SK-N-SH (cell line): ENCODE results near the gene ARAP3. TPM values are rescaled to one million over a fixed set of nuclear protein-coding genes. Genes with fewer than 3 reads are reported as not detected.

Source experiments
- CTCF ChIA-PET: fragments of 300-600, 350-600 bp; formaldehyde crosslinking; extraction: SDS; loops from one replicate; lab custom pipeline; 2021; lab: Yijun Ruan, JAX
- POLR2A ChIA-PET: fragments of 350-600 bp; sonication (Branson Sonifier 250); formaldehyde crosslinking; extraction: SDS; loops from one replicate; lab custom pipeline; 2020; ENCODE audit warnings: antibody characterized with exemption, inconsistent platforms; lab: Yijun Ruan, JAX
- DNase-seq: peaks from one replicate; pipeline ENCODE4 v3.0.0; 2012
- H2AFZ ChIP-seq: fragments of 200-600 bp; sonication (generic); 2 replicates; pipeline ENCODE4 v1.8.1; 2016; ENCODE audit warnings: antibody characterized with exemption, mild to moderate bottlenecking, low read depth
- H3F3A ChIP-seq: fragments of 200-600 bp; sonication (generic); replicated peaks from 2 replicates; pipeline ENCODE3; 2016; ENCODE audit warnings: antibody characterized with exemption, mild to moderate bottlenecking; ENCODE audit not compliant: insufficient read depth
- H3K27ac ChIP-seq, 2 experiments: fragments of 200-500 bp in 1 of 2; fragments of 200-600 bp in 1 of 2; sonication (Bioruptor generic) in 1 of 2; sonication (generic), shearing (Covaris generic) in 1 of 2; 2 replicates each; pipeline versions ENCODE4 v1.5.1 to v1.6.1; 2014 to 2016; ENCODE audit warnings: low read depth in 2 of 2, inconsistent platforms in 1 of 2, low read length in 1 of 2, mild to moderate bottlenecking in 1 of 2, mixed read lengths in 1 of 2
- H3K27me3 ChIP-seq: fragments of 200-600 bp; sonication (generic), shearing (Covaris generic); 2 replicates; pipeline ENCODE4 v1.6.1; 2016; ENCODE audit warnings: mixed run types; ENCODE audit not compliant: insufficient read depth
- H3K36me3 ChIP-seq, 2 experiments: fragments of 200-500 bp in 1 of 2; fragments of 200-600 bp in 1 of 2; sonication (Bioruptor generic) in 1 of 2; sonication (generic) in 1 of 2; replicated peaks in 1 of 2; 2 replicates each; pipeline versions ENCODE3 to v1.5.1; 2014 to 2016; ENCODE audit warnings: low read length in 1 of 2, mild to moderate bottlenecking in 1 of 2; ENCODE audit not compliant: insufficient read depth in 2 of 2, control insufficient read depth in 1 of 2
- H3K4me1 ChIP-seq, 2 experiments: fragments of 200-500 bp in 1 of 2; fragments of 200-600 bp in 1 of 2; sonication (Bioruptor generic) in 1 of 2; sonication (generic), shearing (Covaris generic) in 1 of 2; 2 replicates each; pipeline versions ENCODE4 v1.5.1 to v1.6.1; 2014 to 2016; ENCODE audit warnings: low read depth in 1 of 2, low read length in 1 of 2, mixed run types in 1 of 2; ENCODE audit not compliant: insufficient read depth in 2 of 2, control insufficient read depth in 1 of 2
- H3K4me2 ChIP-seq: fragments of 200-600 bp; sonication (generic), shearing (Covaris generic); 2 replicates; pipeline ENCODE4 v1.6.1; 2017; ENCODE audit warnings: mixed run types
- H3K4me3 ChIP-seq, 2 experiments: fragments of 200-500 bp in 1 of 2; fragments of 200-600 bp in 1 of 2; sonication (Bioruptor generic) in 1 of 2; sonication (generic), shearing (Covaris generic) in 1 of 2; 2 replicates each; pipeline versions ENCODE4 v1.5.1 to v1.8.1; 2014 to 2016; ENCODE audit warnings: low read depth in 2 of 2, inconsistent platforms in 1 of 2, low read length in 1 of 2, mild to moderate bottlenecking in 1 of 2, mixed read lengths in 1 of 2, moderate library complexity in 1 of 2
- H3K79me2 ChIP-seq: fragments of 200-600 bp; sonication (generic); 2 replicates; pipeline ENCODE4 v1.8.1; 2017; ENCODE audit warnings: mild to moderate bottlenecking; ENCODE audit not compliant: insufficient read depth
- H3K9ac ChIP-seq: fragments of 200-600 bp; sonication (generic); 2 replicates; pipeline ENCODE4 v1.6.1; 2017; ENCODE audit warnings: mixed run types
- H3K9me2 ChIP-seq: fragments of 200-600 bp; sonication (generic); 2 replicates; pipeline ENCODE4 v1.6.1; 2017; ENCODE audit warnings: mixed run types
- H3K9me3 ChIP-seq: fragments of 200-600 bp; sonication (generic); 2 replicates; pipeline ENCODE4 v1.6.1; 2017; ENCODE audit warnings: mixed run types, mild to moderate bottlenecking, moderate library complexity
- H4K20me1 ChIP-seq: fragments of 200-600 bp; sonication (generic); 2 replicates; pipeline ENCODE4 v1.6.1; 2017; ENCODE audit warnings: mild to moderate bottlenecking, mixed run types; ENCODE audit not compliant: insufficient read depth
- CHD2 ChIP-seq: fragments of 150-350 bp; IDR thresholded peaks from 2 replicates; pipeline ENCODE4 v1.6.1; 2018; ENCODE audit warnings: low read length; ENCODE audit not compliant: partially characterized antibody
- ELF1 ChIP-seq: IDR thresholded peaks from 2 replicates; pipeline ENCODE4 v1.4.0; 2012
- FOXM1 ChIP-seq: IDR thresholded peaks from 2 replicates; pipeline ENCODE4 v1.4.0; 2012; ENCODE audit warnings: low read depth, mild to moderate bottlenecking
- GATA2 ChIP-seq: sonication (generic); formaldehyde crosslinking; IDR thresholded peaks from 2 replicates; pipeline ENCODE4 v1.5.0; 2020; ENCODE audit warnings: mild to moderate bottlenecking, missing genetic modification reagents
- MEF2A ChIP-seq: IDR thresholded peaks from 2 replicates; pipeline ENCODE4 v1.4.0; 2012; ENCODE audit warnings: low read depth, borderline replicate concordance
- NFIC ChIP-seq: IDR thresholded peaks from 2 replicates; pipeline ENCODE4 v1.4.0; 2012; ENCODE audit warnings: borderline replicate concordance
- PBX3 ChIP-seq: IDR thresholded peaks from 2 replicates; pipeline ENCODE4; 2012
- POLR2AphosphoS5 ChIP-seq: IDR thresholded peaks from 2 replicates; pipeline ENCODE4 v1.6.1; 2012; ENCODE audit warnings: low read depth, low read length
- RCOR1 ChIP-seq: fragments of 150-350 bp; IDR thresholded peaks from 2 replicates; pipeline ENCODE4 v1.6.1; 2017; ENCODE audit warnings: antibody characterized with exemption, low read length
- TCF12 ChIP-seq: IDR thresholded peaks from 2 replicates; pipeline ENCODE4 v1.4.0; 2012
- USF1 ChIP-seq: IDR thresholded peaks from 2 replicates; pipeline ENCODE4 v1.4.0; 2012; ENCODE audit warnings: low read depth, borderline replicate concordance
- WGBS: methylation state at CpG from one replicate; pipeline ENCODE4 v1.1.6; 2017; ENCODE audit warnings: low lambda C conversion rate; 5-methylcytosine and 5-hydroxymethylcytosine counted together
- polyA plus RNA-seq, 3 experiments: library from polyadenylated mRNA; depleted of rRNA; stranded (reverse); fragments of >200 nt; gene quantifications; 2 replicates each; pipeline ENCODE4 v1.2.3, GENCODE V29; 2012
- TF ChIP-seq, protein P1 (sequence below): fragments of 150-350 bp; IDR thresholded peaks from 2 replicates; pipeline ENCODE4 v1.6.1; 2016; ENCODE audit warnings: mild to moderate bottlenecking, low read depth, low read length
- TF ChIP-seq, protein P2 (sequence below): IDR thresholded peaks from 2 replicates; pipeline ENCODE4 v1.6.1; 2012; ENCODE audit warnings: mild to moderate bottlenecking, low read depth, low read length, moderate library complexity
- TF ChIP-seq, protein P3 (sequence below): IDR thresholded peaks from 2 replicates; pipeline ENCODE4 v1.4.0; 2012; ENCODE audit warnings: low read depth, borderline replicate concordance

Gene ARAP3
- polyA plus RNA-seq, 1 of the 3 experiments (the other 2 are of a cell fraction), result 6.5 TPM

DNA sequence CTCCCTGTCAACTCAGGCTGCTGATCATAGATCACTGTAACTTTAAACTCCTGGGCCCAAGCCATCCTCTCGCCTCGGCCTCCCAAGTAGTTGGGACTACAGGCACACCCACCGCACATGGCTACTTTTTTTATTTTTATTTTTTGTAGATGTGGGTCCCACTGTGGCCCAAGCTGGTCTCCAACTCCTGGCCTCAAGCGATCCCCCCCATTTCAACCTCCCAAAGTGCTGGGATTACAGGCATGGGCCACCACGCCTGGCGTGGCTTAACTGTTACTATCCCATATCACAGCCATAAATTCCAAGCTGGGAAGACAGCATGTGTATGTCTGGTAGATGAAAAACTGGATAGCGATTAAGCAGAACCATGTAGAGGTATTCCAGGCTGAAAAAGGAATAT lies 46.4 kb downstream of the ARAP3 start:
- DNase-seq, result no peak
- Histone ChIP-seq H3K79me2 (peaks cover 60% of the 10 kb centered on the region), H3K36me3 (peaks cover 24 to 28% of the 10 kb centered on the region in 2 experiments), H3K4me3 (peak overlapping the region; percentile 93 to 99), H2AFZ (no peak overlapping the region), H3K4me2 (peak overlapping the region; percentile 99), H3K4me1 (peaks cover 5 to 28% of the 10 kb centered on the region in 2 experiments; a peak in 3 of 4 replicates), H4K20me1 (peaks cover 13% of the 10 kb centered on the region), H3K9me2 (no peaks in the 10 kb centered on the region), H3K9me3 (no peaks in the 10 kb centered on the region), H3F3A (no peaks in the 10 kb centered on the region), H3K27ac (no peak overlapping the region; a peak in 1 of 4 replicates), H3K9ac (peak overlapping the region; percentile 83; the same call in 1 of the 2 replicates), H3K27me3 (no peaks in the 10 kb centered on the region)
- TF ChIP-seq TCF12 (no peak), NFIC (no peak), RCOR1 (no peak), GATA2 (CRISPR knock-in tag) (no peak), ELF1 (no peak), CHD2 (no peak), MEF2A (no peak), USF1 (no peak), FOXM1 (no peak), POLR2AphosphoS5 (no peak), PBX3 (no peak)
- TF ChIP-seq, protein P1, sequence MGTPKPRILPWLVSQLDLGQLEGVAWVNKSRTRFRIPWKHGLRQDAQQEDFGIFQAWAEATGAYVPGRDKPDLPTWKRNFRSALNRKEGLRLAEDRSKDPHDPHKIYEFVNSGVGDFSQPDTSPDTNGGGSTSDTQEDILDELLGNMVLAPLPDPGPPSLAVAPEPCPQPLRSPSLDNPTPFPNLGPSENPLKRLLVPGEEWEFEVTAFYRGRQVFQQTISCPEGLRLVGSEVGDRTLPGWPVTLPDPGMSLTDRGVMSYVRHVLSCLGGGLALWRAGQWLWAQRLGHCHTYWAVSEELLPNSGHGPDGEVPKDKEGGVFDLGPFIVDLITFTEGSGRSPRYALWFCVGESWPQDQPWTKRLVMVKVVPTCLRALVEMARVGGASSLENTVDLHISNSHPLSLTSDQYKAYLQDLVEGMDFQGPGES, result no peak
- TF ChIP-seq, protein P2, sequence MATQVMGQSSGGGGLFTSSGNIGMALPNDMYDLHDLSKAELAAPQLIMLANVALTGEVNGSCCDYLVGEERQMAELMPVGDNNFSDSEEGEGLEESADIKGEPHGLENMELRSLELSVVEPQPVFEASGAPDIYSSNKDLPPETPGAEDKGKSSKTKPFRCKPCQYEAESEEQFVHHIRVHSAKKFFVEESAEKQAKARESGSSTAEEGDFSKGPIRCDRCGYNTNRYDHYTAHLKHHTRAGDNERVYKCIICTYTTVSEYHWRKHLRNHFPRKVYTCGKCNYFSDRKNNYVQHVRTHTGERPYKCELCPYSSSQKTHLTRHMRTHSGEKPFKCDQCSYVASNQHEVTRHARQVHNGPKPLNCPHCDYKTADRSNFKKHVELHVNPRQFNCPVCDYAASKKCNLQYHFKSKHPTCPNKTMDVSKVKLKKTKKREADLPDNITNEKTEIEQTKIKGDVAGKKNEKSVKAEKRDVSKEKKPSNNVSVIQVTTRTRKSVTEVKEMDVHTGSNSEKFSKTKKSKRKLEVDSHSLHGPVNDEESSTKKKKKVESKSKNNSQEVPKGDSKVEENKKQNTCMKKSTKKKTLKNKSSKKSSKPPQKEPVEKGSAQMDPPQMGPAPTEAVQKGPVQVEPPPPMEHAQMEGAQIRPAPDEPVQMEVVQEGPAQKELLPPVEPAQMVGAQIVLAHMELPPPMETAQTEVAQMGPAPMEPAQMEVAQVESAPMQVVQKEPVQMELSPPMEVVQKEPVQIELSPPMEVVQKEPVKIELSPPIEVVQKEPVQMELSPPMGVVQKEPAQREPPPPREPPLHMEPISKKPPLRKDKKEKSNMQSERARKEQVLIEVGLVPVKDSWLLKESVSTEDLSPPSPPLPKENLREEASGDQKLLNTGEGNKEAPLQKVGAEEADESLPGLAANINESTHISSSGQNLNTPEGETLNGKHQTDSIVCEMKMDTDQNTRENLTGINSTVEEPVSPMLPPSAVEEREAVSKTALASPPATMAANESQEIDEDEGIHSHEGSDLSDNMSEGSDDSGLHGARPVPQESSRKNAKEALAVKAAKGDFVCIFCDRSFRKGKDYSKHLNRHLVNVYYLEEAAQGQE, result no peak
- TF ChIP-seq, protein P3, sequence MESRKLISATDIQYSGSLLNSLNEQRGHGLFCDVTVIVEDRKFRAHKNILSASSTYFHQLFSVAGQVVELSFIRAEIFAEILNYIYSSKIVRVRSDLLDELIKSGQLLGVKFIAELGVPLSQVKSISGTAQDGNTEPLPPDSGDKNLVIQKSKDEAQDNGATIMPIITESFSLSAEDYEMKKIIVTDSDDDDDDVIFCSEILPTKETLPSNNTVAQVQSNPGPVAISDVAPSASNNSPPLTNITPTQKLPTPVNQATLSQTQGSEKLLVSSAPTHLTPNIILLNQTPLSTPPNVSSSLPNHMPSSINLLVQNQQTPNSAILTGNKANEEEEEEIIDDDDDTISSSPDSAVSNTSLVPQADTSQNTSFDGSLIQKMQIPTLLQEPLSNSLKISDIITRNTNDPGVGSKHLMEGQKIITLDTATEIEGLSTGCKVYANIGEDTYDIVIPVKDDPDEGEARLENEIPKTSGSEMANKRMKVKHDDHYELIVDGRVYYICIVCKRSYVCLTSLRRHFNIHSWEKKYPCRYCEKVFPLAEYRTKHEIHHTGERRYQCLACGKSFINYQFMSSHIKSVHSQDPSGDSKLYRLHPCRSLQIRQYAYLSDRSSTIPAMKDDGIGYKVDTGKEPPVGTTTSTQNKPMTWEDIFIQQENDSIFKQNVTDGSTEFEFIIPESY, result no peak
- ChIA-PET POLR2A (interaction anchor here (1.6 to 2.9 kb wide), 5 partner anchors 12 to 242 kb away, joined by 5 to 18 read pairs (median 10); partner anchors contain the start of genes DIAPH1, FCHSD1 and PCDH1), CTCF (interaction anchor here (1.1 to 19.7 kb wide), 10 partner anchors 11 to 325 kb away, joined by 3 to 207 read pairs (median 5); partner anchors contain the start of genes DIAPH1 and FCHSD1)
- 67% methylated on average over 7 of the region's 7 CpGs for WGBS
